A204.1 (cell line): ENCODE data around the gene GNGT2.
"Not testable (repeated sequence)": the region's sequence is repeated elsewhere in the genome, so short reads cannot be mapped to it uniquely, and the experiment has no call there.

Experiments used
- FAIRE-seq: peaks from 2 replicates; lab custom pipeline; 2012; peaks lifted over from hg19 to GRCh38; lab: Jason Lieb, UNC

Gene GNGT2

DNA sequence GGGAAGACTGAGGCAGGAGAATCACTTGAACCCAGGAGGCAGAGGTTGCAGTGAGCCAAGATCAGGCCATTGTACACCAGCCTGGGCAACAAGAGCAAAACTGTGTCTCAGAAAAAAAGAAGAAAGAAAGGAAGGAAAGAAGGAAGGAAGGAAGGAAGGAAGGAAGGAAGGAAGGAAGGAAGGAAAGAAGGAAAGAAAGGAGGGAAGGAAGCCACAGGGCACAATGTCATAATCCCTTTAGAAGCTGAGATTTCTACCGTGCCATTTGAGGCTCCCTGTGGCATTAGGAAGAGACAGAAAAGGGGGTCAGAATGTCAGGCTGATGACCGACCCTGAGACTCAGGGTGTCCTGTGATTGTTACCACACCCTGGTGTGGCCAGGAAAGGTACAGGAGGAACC lies 6.6 kb downstream of the GNGT2 start:
- FAIRE-seq: no peak

- FAIRE-seq: no peak
These were observed 8.9 kb downstream of the GNGT2 start for GRCh38 chr17:49201481-49201927.

DNA sequence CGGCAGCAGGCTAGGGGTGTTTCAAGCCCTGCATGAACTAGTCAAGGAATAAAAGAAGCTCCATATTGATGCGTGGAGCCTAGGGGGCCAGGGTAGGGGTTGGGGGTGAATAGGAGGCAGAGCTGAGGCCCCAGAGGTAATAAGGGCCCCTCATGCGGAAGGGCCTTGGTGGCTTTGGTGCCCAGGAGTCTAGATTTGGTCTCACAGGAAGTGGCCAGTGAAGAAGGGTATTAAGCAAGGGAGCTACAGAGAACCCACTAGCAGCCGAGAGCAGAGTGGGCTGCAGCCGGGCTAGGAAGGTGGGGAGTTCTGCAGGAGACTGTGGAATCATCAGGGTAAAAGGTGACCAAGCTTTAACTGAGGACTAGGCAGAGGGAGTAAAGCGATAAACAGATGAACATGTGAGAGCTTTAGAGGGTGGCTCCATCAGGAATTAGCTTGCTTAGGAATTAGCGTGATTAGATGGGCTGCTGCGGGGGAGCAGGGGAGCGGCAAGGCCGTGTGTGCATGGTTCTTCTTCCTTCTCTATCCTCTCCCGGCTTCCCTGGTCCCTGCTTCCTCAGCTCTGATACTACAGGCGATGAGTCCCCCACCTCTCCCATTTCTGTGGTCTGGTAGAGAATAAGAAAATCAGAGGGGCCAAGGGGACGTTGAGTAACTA lies 9.8 kb downstream of the GNGT2 start:
- no peak for FAIRE-seq

DNA sequence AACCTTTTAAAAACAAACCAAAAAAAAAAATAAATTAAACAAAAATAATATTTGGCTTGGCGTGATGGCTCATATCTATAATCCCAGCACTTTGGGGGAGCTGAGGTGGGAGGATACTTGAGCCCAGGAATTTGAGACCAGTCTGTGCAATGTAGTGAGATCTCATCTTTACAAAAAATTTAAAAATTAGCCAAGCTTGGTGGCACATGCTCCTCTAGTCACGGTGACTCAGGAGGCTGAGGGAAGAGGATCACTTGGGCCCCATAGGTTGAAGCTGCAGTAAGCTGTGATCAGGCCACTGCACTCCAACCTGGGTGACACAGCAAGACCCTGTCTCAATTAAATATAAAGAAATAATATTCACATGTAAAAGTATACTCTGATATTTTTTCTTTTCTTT lies 12.2 kb downstream of the GNGT2 start:
- FAIRE-seq: no peak

DNA sequence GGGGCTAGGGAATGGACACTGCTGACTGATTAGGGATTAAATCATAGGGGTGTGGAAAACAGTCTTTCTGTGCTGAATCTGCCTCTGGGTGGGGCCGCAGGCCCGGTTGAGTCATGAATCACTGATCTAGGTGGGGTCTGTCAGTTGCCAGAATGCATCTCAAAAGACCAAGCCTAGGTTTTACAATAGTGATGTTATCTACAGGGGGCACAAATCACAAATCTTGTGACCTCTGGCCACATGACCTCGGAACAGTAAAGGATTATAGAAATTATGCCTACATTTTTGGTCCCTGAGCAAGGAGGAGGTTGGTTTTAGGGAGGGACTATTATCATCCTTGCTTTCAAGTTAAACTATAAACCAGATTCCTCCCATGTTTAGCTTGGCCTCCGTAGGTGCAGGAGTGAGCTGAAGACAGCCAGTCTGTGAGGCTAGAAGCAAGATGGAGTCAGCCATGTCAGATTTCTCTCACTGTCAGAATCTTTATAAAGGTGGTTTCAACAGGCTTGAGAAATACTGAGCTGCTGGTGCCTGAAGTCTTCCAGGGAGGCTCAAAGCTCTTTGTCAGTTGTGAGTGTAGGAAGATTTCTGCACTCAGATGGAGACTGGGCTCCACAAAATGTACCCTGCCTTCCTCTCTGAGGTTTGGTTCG lies 12.9 kb downstream of the GNGT2 start:
- FAIRE-seq: no peak

- no peak for FAIRE-seq
These were observed 13.9 kb downstream of the GNGT2 start for GRCh38 chr17:49196520-49196919.

DNA sequence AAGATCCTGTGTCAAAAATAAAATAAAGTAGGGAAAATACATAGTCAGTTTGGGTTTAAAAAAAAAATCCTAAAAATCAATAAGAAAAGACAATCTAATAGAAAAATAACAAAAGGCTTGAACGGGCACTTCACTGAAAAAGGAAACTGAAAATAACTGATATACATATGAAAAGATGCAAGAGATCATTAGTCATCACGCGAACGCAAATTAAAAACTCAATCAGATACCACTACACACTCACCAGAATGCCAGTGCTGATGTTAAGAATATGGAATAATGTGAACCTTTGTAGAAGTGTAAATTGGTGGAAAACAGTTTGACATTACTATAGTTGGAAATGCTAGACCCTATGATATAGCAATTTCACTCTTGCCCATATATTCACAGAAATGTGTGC lies 14.6 kb downstream of the GNGT2 start:
- FAIRE-seq: no peak

- FAIRE-seq: no peak
These were observed 16.1 kb downstream of the GNGT2 start for GRCh38 chr17:49194297-49194607.

- no peak for FAIRE-seq
These were observed 16.7 kb downstream of the GNGT2 start for GRCh38 chr17:49193513-49194296.

DNA sequence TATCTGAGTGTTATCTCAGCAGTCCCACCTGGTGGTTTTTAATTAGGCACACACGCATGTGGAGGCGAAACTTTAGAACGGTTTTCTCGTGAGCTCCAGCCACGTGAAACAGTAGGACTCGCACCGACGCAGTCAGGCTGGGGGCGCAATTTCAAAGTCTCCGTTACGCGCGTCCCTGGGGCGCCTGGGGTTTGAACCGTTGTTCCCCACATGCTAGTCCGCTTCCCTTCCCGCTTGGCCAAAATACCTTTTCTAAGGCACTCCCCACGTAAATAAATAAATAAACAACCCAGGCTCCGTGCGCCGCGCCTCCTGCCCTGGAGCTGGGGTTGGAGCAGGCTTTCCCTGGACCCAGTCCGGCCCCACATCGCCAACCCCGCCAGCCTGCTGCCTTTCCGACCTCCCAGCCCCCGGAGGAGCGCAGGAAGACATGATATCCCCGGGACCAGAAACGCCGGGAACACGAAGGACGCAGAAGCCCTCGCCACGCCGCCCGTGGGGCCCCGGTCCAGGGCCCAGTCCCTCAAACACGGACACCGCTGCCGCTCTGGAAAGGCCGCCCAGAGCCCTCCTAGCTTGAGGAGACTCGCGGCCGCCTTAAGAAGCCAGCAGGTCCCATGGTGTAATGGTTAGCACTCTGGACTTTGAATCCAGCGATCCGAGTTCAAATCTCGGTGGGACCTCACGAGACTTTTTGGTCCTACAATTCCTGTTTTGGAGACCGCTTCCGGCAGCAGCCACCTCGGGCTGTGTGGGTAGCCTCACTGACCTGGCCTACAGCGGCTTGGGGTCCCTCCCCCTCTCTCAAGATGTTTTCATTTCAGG lies 18.2 kb downstream of the GNGT2 start:
- FAIRE-seq: no peak

DNA sequence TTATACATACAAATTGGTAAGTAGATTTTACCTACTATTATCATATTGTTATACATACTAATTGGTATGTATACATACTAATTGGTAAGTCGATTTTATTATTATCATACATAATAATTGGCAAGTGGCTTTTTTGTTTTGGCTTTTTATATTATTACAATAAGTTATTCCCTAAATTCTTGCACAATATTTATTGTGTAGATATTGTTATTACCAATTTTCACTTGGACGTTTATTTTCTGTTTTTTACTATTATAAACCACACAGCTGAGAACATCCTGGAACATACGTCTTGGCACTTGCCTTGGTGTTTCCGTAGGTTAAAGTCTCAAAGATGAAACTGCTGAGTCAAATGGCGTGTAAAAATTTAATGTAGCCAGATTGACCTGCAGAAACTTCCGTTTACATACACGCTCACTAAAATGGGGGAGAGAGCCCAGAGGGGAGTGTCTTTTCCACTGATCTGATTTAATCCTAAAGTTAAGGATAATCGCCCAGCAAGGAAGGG lies 18.9 kb downstream of the GNGT2 start:
- peak; percentile 80 for FAIRE-seq

GRCh38 chr17:49190932-49191331 lies 19.4 kb downstream of the GNGT2 start:
- FAIRE-seq: no peak

GRCh38 chr17:49187301-49187700 lies 23.1 kb downstream of the GNGT2 start:
- FAIRE-seq: no peak

DNA sequence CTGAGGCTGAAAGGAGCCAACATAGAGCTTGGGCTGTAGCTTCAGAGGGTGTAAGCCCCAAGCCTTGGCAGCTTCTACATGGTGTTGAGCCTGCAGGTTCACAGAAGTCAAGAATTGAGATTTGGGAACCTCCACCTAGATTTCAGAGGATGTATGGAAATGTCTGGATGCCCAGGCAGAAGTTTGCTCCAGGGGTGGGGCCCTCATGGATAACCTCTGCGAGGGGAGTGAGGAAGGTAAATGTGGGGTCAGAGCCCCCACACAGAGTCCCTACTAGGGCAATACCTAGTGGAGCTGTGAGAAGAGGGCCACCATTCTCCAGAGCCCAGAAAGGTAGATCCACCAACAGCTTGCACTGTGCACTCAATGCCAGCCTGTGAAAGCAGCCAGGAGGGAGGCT lies 25.0 kb downstream of the GNGT2 start:
- FAIRE-seq: not testable (repeated sequence)

- FAIRE-seq: not testable (repeated sequence)
These were observed 25.9 kb downstream of the GNGT2 start for GRCh38 chr17:49184522-49184921.

GRCh38 chr17:49183801-49184200 lies 26.6 kb downstream of the GNGT2 start:
- FAIRE-seq: no peak

DNA sequence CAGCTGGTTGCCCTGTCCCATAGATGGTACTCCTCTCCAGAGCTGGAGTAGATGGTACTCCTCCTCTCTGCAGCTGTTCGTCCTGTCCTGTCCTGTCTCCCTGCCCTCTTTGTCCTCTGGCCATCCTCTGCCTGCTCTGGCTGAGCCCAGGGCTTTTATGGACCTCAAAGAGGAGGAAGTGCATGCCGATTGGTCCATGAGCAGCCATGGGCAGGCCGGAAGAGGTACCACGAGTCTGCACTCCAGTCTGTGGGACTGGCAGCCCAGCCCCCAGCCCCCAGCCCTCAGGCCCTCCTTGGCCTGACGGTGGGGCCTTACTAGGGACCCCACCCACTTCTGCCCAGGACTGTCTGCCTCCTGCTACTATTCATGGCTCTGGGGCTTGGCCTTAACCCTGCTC lies 27.0 kb downstream of the GNGT2 start:
- no peak for FAIRE-seq

- no peak for FAIRE-seq
These were observed 29.3 kb downstream of the GNGT2 start for GRCh38 chr17:49180998-49181635.

DNA sequence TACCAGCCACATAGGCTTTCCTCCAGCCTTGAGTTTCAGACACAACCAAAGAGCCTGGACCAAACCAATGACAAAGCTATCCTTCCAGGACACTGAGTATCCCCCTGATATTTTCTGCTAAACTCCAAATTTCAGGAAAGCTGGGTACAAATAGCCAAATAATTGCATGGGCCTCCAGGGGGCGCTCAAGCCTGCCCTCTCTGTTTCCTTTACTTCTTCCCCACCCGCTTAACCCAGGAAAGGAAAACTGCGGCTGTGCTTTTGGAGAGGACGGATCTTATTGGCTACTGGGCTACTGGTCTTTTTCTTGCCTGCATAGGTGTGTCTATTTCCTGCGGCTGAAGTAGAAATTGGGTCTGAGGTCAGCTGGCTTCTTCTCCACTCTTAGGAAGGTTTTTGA lies 30.1 kb downstream of the GNGT2 start:
- FAIRE-seq: peak; percentile 66

- FAIRE-seq: not testable (repeated sequence)
These were observed 34.4 kb downstream of the GNGT2 start for GRCh38 chr17:49175978-49176377.

- FAIRE-seq: not testable (repeated sequence)
These were observed 39.7 kb downstream of the GNGT2 start for GRCh38 chr17:49170711-49171110.

DNA sequence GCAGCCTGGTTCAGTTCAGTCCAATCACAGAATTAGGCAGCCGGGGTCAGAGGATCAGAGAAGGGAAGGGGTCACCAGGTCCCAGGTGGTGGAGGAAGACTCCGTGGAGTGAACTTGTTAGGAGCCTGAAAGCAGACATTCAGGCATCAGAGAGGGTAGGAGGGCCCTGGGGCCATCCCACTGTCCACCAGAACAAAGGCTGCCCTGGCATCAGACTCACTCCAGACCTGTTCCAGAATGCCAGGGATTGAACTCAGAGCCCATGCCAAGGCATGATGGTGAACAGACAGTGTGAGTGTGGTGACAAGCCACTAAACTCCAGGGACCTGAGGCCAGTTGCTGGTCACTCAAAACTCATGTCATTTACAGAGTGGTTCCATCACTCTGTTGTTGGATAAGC lies 40.2 kb downstream of the GNGT2 start:
- no peak for FAIRE-seq
